ENCODE data around the gene HTR6. TPM values are rescaled to one million over a fixed set of nuclear protein-coding genes. Genes with fewer than 3 reads are reported as not detected.

The HTR6 gene
- total RNA-seq, result not detected in 2 replicates

DNA sequence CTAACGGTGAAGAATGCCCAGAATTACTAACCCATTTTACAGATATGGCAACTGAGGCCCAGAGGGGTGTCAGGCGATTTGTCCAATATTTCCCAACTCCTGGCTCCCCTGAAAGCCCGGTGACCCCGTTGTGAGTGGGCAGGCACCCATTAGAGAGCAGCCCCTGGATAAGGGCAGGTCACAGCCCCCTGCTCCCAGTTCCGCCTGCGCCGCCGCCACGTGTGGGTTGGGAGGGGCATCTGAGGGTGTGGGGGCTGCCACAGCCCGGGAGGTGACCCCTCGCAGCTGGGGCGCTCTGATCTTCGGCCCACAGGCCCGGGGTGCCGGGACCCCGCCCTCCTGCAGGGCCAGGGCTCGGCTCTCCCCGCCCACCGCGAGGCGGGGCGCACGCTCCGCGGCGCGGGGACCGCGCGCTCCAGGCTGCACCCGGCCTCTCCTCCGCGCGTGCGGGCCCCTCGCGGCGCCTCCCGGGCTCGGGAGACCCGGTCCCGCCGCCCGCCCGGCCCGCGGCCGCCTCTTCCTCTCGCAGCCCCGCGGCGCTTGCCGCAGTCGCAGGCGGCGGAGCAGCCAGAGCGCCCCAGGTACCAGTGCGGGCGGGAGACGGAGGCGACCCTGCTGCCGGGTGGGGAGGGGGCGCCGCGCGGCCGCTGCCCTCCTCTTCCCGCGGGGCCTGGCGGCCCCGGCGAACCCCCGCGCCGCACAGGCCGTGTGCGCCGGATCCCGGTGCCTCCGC lies at the start of gene HTR6:
TSS of gene HTR6 (plus strand) at position 423 of the 733 bp plus-strand sequence. CDS start 879 bp downstream, outside the sequence.

DNA sequence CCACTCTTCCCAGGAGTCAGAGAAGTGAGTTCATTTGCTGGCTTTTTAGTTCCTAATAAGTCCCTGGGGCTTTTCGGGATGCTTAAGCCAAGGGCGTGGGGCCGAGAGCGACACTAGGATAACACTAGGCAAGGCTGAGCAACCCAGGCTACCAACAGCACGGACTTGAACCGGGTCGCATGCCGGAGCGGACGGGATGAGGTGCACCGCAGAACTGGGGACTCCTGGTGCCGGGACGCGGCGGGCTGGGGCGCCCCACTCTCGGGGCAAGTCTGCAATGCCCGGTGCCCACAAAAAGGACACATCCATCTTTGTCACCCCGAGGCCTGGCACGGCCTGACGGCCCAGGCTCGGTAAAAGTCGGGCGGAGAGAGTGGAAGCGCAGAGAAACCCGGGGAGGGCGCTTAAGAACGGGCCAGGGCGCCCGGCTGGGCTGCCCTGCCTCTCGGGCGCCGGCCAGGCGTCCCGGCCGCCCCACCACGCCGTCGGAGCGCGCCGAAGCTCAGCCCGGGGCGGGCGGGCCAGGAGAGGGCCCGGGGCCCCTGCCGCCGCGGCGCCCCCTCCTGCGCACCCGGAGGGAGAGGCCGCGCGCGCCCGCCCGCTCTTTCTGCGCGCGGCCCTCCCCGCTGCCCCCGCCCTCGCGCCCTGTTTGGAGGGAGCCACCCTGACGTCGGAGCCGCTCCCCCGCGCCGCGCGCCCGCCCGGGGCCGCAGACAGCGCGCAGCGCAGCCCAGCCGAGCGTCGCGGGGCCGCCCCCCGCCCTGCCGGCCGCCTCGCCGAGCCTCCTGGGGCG lies 20.9 kb upstream of the HTR6 start, which contains the start of gene NBL1:
TSS of gene NBL1 (plus strand) at position 710 of the 793 bp plus-strand sequence. CDS start 10,720 bp downstream, outside the sequence.

Other genes with a start within 250 kb of the HTR6 start
- gene CAPZB, start 179.3 kb upstream of the HTR6 start, total RNA-seq, result 107 and 118 TPM in 2 replicates
- gene NBL1, start 20.6 kb upstream of the HTR6 start, total RNA-seq, result 21.3 and 34.1 TPM in 2 replicates
- 5.5 and 8.4 TPM in 2 replicates for gene TMCO4, start 135.0 kb downstream of the HTR6 start, total RNA-seq
- gene RNF186, start 150.4 kb downstream of the HTR6 start, total RNA-seq, result not detected in 2 replicates
- 4.9 and 8.1 TPM in 2 replicates for gene OTUD3, start 217.5 kb downstream of the HTR6 start, total RNA-seq

Measured in epithelial cell of umbilical artery (primary cell).